Heart right ventricle (tissue), 16 donors: ENCODE results near the gene ARHGEF4. TPM values are rescaled to one million over a fixed set of nuclear protein-coding genes. Genes with fewer than 3 reads are reported as not detected.

ENCODE experiments used
- ATAC-seq, 8 donors: fragments of 200-7000 bp; cut with Tn5 transposase; one replicate each; pipeline ENCODE4 v1.9.1; 2020; ENCODE audit warnings: mild to moderate bottlenecking in 8 of 8, moderate library complexity in 8 of 8, moderate number of reproducible peaks in 1 of 8
- DNase-seq, 2 donors: peaks; one replicate each; pipeline ENCODE4 v3.0.0-alpha.2; 2020
- H3K27ac ChIP-seq, 10 donors: fragments of 200-600 bp; sonication (generic) in 2 of 10; one replicate each; pipeline versions ENCODE4 v1.5.0 to v1.8.0; 2020 to 2022; ENCODE audit warnings: mild to moderate bottlenecking in 3 of 10
- H3K27me3 ChIP-seq, 7 donors: fragments of 200-600 bp; one replicate each; pipeline ENCODE4 v1.8.0; 2021 to 2022; ENCODE audit warnings: mild to moderate bottlenecking in 2 of 7
- H3K36me3 ChIP-seq, 9 donors: fragments of 200-600 bp; sonication (generic) in 1 of 9; one replicate each; pipeline versions ENCODE4 v1.5.0 to v1.8.0; 2020 to 2022; ENCODE audit warnings: mild to moderate bottlenecking in 2 of 9
- H3K4me1 ChIP-seq, 9 donors: fragments of 200-600 bp; sonication (generic) in 1 of 9; one replicate each; pipeline versions ENCODE4 v1.5.0 to v1.8.0; 2020 to 2022; ENCODE audit warnings: mild to moderate bottlenecking in 4 of 9
- H3K4me3 ChIP-seq, 10 donors: fragments of 200-600 bp; sonication (generic) in 2 of 10; one replicate each; pipeline versions ENCODE4 v1.5.0 to v1.8.0; 2020 to 2022; ENCODE audit warnings: mild to moderate bottlenecking in 7 of 10, moderate library complexity in 2 of 10
- H3K9me3 ChIP-seq, 11 donors: fragments of 200-600 bp in 10 of 11; sonication (generic) in 2 of 11; one replicate each; pipeline versions ENCODE4 v1.5.0 to v1.8.0; 2013 to 2022; ENCODE audit warnings: mild to moderate bottlenecking in 2 of 11, control low read depth in 1 of 11, moderate library complexity in 1 of 11
- CTCF ChIP-seq, 9 donors: fragments of 200-600 bp; sonication (generic) in 2 of 9; IDR thresholded peaks; one replicate each; pipeline versions ENCODE4 v1.5.0 to v1.8.0; 2021 to 2022; ENCODE audit warnings: antibody characterized with exemption in 9 of 9, mild to moderate bottlenecking in 5 of 9, moderate library complexity in 1 of 9
- WGBS, 2 donors: extraction: QIAGEN DNeasy Blood & Tissue Kit; methylation state at CpG; one replicate each; pipeline ENCODE4 v1.1.7; 2013; ENCODE audit warnings: inconsistent platforms in 1 of 2; 5-methylcytosine and 5-hydroxymethylcytosine counted together
- intact Hi-C, 10 donors: fragments of 100-400 bp; cut with DNase I; formaldehyde crosslinking; loops; one replicate each; pipeline versions ENCODE4 v1.11.1 to v1.14.2; 2022
- polyA plus RNA-seq, 2 donors: library from polyadenylated mRNA; stranded (reverse); fragments of 200-250 nt; gene quantifications; one replicate each; pipeline ENCODE4 v1.2.3, GENCODE V29; 2013
- total RNA-seq, 10 donors: library from RNA; stranded (reverse); fragmentation: NEBNext Ultra II Directional in 3 of 10; extraction: Animal tissue kit (Norgen Biotek cat#: 25700) in 3 of 10; gene quantifications; one replicate each; pipeline versions ENCODE4 v1.2.1 to v1.2.4, GENCODE V29; 2021 to 2023
- donor health status: Arrhythmogenic right ventricular cardiomyopathy.
- donor health status: ischemic (EF 13 %, LVEDD 7.1; RV severe dilation, severe dysfunction).
- donor health status: healthy with polysubstance abuse.
- donor health status: DM: no; HTN: yes; CAD: no.
- donor health status: DM: no; HTN: no; CAD: no.
- donor health status: ischemic (EF 25% LVEDD 6.9; RV normal size, moderate dysfunction).
- donor health status: ischemic (EF 25% LVEDD 5.7; RV mildly dilated, moderate dysfunction).
- donor health status: healthy.
- donor health status: DM: yes; HTN: yes; CAD: no.
- donor health status: Ischemic cardiomyopathy.
- donor health status: ischemic (EF 35%, LVEDD 5.7; RV mildly dilated, moderate dysfunction).
- donor health status: nonischemic (EF 11% LVEDD 7.7; RV severe dilation, severe dysfunction).
- donor health status: DM: yes; HTN: yes; CAD: no.
- donor health status: PGD.
- donor health status: ischemic (EF 29% LVEDD 5.4; RV normal size, mild dysfunction).
- donor health status: nonischemic (EF 23%, LVEDD 6.1; RV moderate dilation, normal function).

The ARHGEF4 gene
- total and polyA plus RNA-seq, 12 donors: 0.67 to 6.5 (median 3.4) TPM

GRCh38 chr2:130842770-130843169 is 6.1 kb downstream of the ARHGEF4 start:
- H3K27me3 ChIP-seq: peaks cover 0 to 65% (median 32%) of the 10 kb centered on the region in 7 donors
- ATAC-seq (no peak), DNase-seq (no peak)
- intact Hi-C loops: no loop called here
- H3K4me1 ChIP-seq: no peaks in the 10 kb centered on the region
- no peak overlapping the region for H3K27ac ChIP-seq
- no peaks in the 10 kb centered on the region for H3K9me3 ChIP-seq
- no peak overlapping the region for H3K4me3 ChIP-seq
- no peaks in the 10 kb centered on the region for H3K36me3 ChIP-seq
- WGBS, 2 donors: 52 to 53% methylated on average over 8 of the region's 8 CpGs
- no peak for TF ChIP-seq CTCF (IDR thresholded peaks at IDR 0.05)

- peaks cover 0 to 59% (median 26%) of the 10 kb centered on the region in 7 donors for H3K27me3 ChIP-seq
- H3K4me1 ChIP-seq: no peaks in the 10 kb centered on the region
- H3K27ac ChIP-seq: no peak overlapping the region
- H3K36me3 ChIP-seq: no peaks in the 10 kb centered on the region
- 69 to 81% methylated on average over 12 of the region's 12 CpGs for WGBS, 2 donors
- no peak for ATAC-seq
- DNase-seq: no peak
- TF ChIP-seq CTCF (IDR thresholded peaks at IDR 0.05): no peak
- no peak overlapping the region for H3K4me3 ChIP-seq
- H3K9me3 ChIP-seq: no peaks in the 10 kb centered on the region
- intact Hi-C loops: no loop called here
Measured at GRCh38 chr2:130843321-130843985, 6.7 kb downstream of the ARHGEF4 start.

GRCh38 chr2:130844161-130844560 is 7.4 kb downstream of the ARHGEF4 start:
- no peak for DNase-seq
- Histone ChIP-seq H3K9me3 (no peaks in the 10 kb centered on the region), H3K27ac (no peak overlapping the region), H3K4me3 (no peak overlapping the region), H3K27me3 (peaks cover 0 to 52% (median 18%) of the 10 kb centered on the region in 7 donors), H3K4me1 (no peaks in the 10 kb centered on the region), H3K36me3 (no peaks in the 10 kb centered on the region)
- 73 to 78% methylated on average over 10 of the region's 10 CpGs for WGBS, 2 donors
- TF ChIP-seq CTCF (IDR thresholded peaks at IDR 0.05): no peak
- intact Hi-C loops: no loop called here
- no peak for ATAC-seq

GRCh38 chr2:130845505-130846085 is 8.9 kb downstream of the ARHGEF4 start:
- no peak overlapping the region for H3K27ac ChIP-seq
- H3K36me3 ChIP-seq: no peaks in the 10 kb centered on the region
- H3K4me1 ChIP-seq: no peaks in the 10 kb centered on the region
- no peak for TF ChIP-seq CTCF (IDR thresholded peaks at IDR 0.05)
- 90 to 93% methylated on average over 13 of the region's 13 CpGs for WGBS, 2 donors
- intact Hi-C loops: no loop called here
- H3K9me3 ChIP-seq: no peaks in the 10 kb centered on the region
- no peak overlapping the region for H3K4me3 ChIP-seq
- peaks cover 0 to 37% (median 12%) of the 10 kb centered on the region in 7 donors for H3K27me3 ChIP-seq
- DNase-seq: no peak
- no peak for ATAC-seq
